Measurements from ENCODE around the gene CREM.
"Not testable (repeated sequence)": the region's sequence is repeated elsewhere in the genome, so short reads cannot be mapped to it uniquely, and the experiment has no call there.

CREM gene

DNA sequence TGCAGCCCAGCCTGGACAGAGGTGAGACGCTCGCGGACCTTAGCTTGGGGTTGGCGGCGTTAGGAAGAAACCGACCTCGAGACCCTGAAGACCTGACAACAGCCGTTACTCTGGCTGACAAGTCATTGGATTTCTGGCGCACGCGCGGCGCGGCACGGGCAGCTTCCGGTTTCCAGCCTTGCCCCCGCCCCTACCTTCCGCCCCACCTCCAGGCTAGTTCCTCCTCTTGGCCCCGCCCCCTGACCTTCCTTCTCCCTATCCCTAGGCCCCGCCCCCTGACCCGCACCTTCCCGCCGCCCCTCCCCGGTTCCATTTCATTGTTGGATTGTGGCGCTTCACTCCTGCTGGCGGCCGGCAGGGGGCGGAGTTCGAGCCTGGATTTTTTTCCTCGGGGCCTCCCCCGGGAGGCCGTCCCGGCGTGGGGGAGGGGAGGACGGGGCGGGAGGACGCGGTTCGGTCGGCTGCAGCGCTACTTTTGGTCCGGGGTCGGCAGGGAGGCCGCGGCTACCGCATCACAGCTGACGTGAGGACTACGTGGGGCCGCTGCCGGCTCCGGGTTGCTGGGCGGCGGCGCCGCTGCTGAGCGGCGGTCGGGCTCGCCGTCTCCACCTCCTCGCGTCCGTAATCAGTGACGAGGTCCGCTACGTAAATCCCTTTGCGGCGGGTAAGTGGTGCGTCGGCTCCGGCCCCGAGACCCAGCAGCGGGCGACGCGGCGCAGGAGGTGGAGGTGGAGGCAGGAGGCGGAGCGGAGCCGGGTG, at the start of gene CREM:
Gene CREM, plus strand, starts transcription at position 317 of the 759 bp plus-strand sequence. CDS start 10,990 bp downstream, outside the sequence.
- DNase-seq (ENCODE audit: low read depth in 2 of 2) = peak; percentile 100

DNA sequence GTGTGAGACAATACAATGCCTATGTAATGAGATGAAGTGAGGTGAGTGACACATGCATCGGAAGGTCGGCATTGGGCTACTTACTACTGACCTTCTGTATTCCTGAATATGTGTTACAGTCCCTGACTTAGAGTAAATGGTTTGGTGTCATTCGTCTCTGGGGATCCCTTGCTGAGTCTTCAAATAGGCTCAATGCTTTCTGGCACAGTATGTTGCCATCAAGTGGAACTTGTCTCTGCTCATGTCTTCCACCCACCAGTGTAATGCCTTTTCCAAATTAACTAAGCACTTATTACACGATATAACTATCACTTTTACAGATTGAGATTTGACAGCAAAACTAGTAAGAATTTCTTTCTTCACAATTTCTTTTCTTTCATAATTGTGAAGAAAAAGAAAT, 47.4 kb upstream of the CREM start:
- DNase-seq (ENCODE audit: low read depth in 2 of 2) = no peak

DNA sequence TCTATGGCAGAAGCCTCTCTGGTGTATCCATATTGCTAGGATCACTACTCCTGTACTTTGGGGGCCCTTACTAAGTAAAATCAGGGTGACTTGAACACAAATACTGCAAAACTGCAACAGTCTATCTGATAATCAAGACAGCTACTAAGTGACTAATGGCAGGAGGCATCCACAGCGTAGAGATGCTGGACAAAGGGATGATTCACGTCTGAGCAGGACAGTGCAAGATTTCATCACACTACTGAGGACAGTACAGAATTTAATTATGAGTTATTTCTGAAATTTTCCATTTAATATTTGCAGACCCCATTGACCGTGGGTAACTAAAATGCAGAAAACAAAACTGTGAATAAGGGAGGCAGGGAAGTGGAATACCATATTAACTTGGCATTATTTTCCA, 46.9 kb upstream of the CREM start:
- DNase-seq (ENCODE audit: low read depth in 2 of 2) = no peak

DNA sequence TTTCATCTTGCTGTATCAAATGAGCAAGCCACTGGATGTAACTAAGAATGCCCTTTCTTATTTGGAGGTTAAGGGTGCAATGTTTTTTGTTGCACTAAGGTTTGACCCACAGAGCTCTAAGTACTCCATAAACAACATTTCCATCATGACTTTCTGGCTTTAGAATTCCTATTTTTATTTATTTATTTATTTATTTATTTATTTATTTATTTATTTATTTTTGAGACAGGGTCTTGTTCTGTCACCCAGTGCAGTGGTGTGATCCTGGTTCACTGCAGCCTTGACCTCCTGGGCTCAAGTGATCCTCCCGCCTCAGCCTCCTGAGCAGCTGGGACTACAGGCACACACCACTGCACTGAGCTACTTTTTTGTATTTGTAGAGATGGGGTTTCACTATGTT, 46.4 kb upstream of the CREM start:
- not testable (repeated sequence) for DNase-seq (ENCODE audit: low read depth in 2 of 2)

DNA sequence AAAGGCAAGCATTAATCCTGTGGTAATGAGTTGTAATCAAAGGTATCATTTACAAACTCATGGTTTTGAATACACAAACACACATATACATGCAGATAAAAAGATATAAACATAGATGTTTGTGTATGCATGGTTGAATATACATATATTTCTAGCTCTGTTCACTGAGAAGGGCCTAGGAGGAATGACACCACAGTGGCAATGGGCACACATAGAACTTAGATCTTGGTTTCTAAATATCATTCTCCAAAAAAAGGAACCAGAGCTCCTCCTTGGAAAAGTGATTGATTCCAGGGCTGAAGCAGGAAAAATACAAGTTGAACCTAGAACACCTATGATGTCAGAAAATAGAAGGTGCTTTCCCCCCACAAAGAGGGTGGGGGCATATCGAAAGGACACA, 43.4 kb upstream of the CREM start:
- no peak for DNase-seq (ENCODE audit: low read depth in 2 of 2)

DNA sequence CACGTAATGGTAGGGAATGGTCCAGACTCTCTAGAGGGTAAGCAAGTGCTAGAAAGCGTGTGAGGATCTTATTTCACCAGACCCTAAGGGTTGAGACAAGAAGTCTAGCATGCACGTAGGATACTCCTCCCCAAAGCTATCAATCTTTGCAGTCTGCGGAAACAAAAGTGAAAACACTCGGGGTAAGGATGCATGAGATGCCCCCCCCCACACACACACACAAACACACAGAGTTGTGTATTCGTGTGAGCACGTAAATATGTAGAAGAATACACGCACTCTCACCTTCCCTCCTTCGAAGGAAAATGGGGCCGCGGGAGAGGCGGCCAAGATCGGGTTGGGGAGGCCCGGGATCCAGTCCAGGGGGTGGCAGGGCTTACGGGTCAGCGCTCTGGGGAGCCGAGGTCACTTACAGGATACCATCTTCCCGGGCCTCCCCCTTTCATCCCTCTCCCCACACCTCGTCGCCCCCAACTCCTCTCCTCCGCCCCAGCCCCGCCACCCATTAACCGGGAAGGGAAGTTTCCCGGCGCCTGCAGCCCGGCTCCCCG, 37.0 kb upstream of the CREM start:
- DNase-seq (ENCODE audit: low read depth in 2 of 2) = peak in 1 of 2 donors; percentile 0

DNA sequence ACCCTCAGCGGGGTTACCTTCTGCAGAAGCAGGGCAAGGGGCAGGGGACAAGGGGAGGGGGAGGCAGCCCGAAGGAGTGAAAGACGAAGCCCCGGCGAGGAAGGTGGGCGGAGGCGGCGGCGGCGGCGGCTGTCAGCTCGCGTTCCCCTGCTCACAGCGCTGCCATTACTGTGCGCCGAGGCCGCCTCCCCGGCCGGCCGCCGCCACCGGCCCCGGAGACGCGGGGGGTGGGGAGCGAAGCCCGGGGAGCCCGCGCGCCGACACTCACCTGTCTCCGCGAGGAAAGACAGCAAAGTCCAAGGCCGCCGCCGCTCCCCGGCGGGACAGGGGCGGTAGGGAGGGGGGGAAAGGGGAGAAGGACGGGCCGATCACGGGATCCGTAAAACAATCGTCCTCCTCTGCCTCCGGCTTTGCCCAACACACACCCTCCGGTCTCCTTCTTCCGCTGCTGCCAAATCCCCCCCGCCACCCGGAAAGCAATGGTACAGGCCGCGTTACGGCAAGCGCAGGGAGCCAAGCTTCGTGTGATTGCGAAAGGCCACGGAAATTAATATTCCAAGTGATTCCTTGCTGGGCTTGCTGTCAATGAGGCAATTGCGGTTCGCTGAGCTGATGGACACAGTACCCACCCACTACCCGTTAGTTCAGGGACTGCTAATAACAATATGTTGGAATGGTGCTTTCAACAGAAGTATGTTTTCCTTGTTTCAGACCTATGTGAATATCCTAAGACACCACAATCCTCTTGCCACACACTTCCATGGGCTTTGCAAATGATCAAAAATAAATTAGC, 36.3 kb upstream of the CREM start, which contains the start of gene CUL2:
Gene CUL2, minus strand, starts transcription at position 180 of the 793 bp plus-strand sequence. CDS start 19,024 bp downstream, outside the sequence.
- DNase-seq (ENCODE audit: low read depth in 2 of 2) = peak; percentile 86 to 89

DNA sequence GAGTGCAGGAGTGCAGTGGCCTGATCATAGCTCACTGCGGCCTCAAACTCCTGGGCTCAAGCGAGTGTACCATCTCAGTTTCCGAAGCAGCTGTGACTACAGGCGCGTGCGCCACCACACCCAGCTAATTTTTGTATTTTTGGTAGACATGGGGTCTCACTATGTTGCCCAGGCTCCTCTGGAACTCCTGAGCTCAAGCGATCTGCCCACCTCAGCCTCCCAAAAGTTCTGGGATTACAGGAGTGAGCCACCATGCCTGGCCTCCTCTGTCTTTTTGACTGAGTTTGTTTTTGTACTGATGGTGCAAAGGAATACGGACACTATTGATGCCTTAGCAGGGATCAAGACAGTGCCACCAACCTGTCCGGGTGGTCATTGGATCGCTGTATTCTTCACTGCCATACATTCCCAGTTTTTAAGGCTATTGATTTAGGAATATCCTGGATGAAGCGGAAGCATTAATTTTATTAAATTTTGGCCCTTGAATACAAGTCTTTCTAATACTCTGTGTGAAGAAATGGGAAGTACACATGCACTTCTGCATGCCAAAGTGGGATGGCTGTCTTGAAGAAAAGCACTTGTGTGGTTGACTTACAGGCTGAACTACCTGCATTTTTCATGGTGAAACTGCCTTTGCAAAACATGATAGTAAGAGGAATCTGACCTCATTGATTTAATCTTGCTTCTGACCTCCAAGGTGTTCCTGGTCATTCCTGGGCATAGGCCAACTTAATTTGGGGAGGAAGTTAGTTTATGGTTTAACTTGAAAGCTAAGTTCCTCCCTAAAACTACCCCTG, 34.5 kb upstream of the CREM start:
- DNase-seq (ENCODE audit: low read depth in 2 of 2) = no peak

DNA sequence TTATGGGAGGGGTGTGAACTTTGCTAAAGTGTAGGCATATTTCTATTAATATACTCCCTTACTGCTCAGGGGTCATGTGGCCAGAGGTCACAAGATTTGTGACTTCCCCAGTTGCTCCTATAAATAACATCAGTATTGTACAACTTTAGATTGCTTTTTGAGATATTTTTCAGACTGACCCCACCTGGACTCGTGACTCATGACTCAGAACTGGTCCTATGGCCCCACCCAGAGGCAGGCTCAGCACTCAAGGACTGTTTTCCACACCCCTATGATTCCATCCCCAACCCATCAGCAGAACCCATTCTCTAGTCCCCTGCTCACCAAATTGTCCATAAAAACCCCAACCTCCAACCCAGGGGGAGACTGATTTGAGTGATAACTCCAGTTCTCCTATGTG, 33.8 kb upstream of the CREM start:
- DNase-seq (ENCODE audit: low read depth in 2 of 2) = no peak

DNA sequence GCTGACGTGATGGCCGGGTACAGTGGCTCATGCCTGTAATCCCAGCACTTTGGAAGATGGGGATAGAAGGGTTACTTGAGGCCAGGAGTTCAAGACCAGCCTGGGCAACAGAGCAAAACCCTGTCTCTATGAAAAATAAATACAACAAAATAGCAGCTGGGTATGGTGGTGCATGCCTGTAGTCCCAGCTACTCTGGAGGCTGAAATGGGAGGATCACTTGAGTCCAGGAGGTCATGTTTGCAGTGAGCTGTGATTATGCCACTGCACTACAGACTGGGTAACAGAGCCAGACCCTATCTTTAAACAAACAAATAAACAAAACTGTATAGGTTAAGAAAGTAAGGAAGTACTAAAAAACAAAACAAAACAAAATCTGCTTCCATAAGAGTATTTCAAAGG, 30.3 kb upstream of the CREM start:
- DNase-seq (ENCODE audit: low read depth in 2 of 2) = no peak

DNA sequence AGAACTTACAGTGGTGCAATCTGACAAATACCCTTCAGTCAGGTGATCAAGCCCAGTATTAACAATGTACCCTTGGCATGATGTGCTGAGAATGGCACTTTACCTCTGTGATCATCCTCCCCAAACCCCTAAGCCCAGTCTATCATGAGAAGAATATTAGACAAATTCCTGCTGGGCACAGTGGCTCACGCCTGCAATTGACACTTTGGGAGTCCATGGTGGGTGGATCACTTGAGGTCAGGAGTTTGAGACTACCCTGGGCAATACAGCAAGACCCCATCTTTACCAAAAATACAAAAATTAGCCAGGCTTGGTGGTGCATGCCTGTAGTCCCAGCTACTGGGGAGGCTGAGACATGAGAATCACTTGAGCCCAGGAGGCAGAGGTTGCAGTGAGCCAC, 29.1 kb upstream of the CREM start:
- no peak for DNase-seq (ENCODE audit: low read depth in 2 of 2)

DNA sequence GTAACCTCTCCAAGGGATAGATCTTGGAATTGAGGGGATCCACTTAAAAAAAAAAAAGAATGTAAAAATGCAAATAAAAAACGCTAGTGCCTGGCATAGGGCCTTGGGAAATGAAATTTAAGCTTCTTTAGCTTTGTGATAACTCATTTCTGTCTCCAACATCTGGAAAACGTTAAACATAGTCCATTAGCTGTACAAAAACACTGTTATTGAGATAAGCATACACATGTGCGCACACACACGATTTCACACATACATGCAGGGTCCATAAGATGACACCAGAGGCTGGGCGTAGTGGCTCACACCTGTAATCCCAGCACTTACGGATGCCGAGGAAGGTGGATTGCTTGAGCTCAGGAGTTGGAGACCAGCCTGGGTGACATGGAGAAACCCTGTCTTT, 22.8 kb upstream of the CREM start:
- DNase-seq (ENCODE audit: low read depth in 2 of 2) = no peak

DNA sequence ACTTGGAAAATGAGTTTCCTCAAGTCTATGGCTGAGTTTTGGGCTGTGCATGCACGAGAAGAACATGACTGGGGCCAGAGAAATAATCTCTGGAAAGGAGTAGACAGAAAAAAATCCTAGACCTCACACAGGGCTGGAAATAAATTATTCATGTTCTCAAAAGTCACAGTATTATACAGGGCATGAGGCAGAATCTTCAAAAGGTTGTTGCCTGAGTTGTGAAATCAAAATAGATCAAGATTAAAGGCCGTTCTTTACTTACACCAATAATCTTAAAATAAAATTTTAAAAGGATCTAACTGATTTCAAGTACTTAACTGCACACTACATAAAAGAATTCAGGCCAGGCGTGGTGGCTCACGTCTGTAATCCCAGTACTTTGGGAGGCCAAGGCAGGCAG, 14.1 kb upstream of the CREM start:
- DNase-seq (ENCODE audit: low read depth in 2 of 2) = no peak

DNA sequence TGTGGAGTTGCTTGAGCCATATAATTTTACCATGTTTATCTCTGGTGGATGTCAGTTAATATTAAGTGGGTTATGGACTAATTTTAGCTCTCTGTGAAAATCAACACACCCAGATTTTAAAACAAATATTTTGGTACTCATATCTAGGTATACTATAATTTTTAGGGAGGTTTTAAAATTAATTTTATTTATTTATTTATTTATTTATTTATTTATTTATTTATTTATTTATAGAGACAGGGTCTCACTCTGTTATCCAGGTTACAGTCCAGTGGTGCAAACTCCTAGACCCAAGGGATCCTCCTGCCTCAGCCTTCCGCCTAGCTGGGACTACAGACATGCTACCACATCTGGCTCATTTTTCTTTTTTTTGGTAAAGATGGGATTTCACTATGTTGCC, 7.3 kb upstream of the CREM start:
- DNase-seq (ENCODE audit: low read depth in 2 of 2) = no peak

DNA sequence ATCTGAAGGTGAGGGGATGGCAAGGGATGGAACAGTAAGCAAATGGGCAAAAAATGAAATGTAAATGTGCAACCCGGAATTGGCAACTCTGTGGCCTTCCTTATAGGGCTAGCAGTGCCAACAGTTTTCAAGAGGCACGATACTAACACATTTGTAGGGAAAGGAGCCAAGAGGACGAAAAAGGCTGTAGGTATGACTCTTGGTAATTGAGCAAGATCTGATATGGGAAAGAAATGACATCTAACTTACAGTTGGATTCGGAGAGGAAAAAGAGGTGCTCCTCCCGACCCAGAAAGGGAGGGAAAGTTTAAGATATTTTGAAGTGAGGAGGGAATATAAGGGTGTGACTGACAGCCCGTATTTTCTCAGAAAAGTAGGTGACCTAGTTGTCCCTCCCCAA, 2.1 kb upstream of the CREM start:
- DNase-seq (ENCODE audit: low read depth in 2 of 2) = no peak

DNA sequence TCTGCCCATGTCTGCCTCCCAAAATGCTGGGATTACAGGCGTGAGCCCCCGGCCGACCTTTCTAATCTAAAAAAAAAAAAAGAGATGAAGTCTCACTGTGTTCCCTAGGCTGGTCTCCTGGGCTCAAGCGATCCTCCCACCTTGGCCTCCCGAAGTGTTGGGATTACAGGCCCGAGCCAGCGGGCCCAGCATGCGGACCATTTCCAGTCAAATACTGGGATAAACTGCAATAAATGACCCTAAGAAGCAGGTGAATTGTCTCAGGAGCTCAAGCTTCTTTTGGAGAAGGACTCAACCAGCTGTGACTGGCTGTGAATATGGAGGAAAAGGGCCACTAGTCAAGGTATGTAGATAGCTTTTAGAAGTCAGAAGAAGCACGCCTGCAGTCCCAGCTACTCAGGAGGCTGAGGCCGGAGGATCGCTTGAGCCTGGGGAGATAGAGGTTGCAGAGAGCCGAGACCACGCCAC, 550 bp upstream of the CREM start:
- no peak for DNase-seq (ENCODE audit: low read depth in 2 of 2)

DNA sequence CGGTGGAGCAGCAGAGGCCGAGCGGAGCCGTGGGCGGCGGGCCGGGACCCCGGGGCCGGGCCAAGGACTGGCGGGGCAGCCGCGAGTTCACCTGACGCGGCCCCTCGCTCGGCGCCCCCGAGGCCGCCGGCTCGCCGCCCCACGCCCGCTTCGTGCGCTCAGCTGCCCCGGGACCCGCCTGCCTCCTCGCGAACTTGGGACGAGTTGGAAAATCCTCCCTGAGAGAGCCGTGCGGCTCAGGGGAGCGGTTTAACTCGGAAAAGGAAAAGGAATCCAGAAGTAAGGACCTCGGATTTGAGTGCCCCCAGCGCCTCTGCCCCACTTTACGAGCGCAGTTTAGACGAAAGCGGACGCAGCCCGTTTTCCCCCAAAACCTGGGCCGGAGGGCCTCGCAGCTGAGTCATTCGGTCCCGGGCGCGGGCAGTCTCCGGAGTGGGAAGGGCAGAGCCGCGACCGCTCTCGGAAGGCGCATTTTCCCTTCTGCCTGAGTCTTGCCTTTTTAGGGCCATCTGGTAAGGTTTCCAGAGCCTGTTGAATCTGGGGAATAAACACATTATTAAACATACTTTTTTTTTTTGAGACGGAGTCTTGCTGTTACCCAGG, 744 bp downstream of the CREM start:
- DNase-seq (ENCODE audit: low read depth in 2 of 2) = peak; percentile 49 to 58

DNA sequence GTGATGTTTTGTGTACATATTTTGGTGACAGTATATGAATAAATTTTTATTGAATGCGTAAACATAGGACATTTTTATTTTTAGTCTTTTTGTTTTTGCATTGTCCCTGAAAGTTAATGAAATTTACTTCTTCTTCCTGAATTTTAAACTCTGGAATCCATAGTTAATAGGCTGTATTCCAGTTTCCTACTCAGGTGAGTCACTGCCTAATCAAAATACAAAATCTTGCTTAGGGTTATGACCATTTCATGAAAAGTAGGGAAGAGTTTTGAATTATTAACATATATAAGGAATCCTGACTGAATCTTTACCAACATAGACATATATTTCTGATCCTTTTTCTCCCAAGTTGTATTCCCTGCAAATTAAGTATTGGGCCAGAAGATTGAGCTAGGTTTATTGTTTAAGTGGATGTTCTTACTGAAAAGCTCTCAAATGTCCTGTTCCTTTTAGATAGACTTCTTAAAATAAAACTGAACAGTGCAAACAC, 2.6 kb downstream of the CREM start:
- no peak for DNase-seq (ENCODE audit: low read depth in 2 of 2)

DNA sequence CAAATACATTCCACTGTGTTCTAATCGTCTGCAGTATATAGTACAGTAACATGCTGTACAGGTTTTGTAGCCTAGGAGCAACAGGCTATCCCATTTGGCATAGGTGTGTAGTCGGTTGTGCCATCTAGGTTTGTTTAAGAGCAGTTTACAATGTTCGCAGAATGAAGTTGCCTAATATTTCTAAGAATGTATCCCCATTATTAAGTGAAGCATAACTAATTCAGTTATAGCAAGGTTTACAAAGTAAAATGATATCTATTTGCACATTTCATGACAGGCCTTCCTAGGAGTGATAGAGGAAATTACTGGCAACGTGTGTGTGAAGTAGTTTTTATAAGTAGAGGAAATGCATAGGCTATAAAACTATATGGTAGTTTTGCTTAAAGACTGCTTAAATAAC, 4.0 kb downstream of the CREM start:
- DNase-seq (ENCODE audit: low read depth in 2 of 2) = no peak

DNA sequence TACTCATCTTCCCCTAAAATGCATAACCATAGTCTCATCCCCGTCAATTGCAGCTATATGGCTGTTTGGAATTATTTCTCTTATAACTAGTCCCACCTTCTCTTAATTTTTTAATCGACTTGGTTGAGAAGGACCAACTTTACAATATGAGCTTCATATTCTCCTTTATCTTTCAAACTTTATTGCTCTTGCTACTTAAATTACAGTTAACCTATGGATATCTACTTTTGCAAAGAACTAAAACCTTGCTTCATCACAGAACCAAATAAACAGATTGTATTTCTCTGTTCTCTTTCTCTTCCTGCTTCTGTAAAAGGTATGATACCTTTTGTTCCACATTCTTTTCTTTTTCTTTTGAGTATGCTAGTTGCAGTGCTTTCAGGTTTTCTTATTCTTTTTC, 6.1 kb downstream of the CREM start:
- DNase-seq (ENCODE audit: low read depth in 2 of 2) = no peak

DNA sequence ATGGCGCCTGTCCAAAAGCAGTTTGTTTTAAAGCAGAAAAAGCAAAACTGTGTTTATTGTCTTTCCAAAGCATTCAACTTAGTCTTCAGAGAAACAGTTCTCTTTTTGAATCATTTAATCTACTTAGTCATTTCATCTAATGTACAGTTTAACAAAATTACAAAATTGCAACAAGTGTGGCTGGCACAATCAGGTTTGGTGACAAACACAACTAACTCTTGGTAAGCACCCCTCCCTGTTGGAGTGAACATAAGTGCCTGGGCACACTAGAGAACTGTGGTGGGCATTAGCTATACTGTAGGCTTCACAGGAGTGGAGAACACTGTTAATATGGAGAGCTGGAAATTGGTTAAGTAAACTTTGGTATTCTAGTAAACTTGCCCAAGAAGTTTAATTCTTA, 6.9 kb downstream of the CREM start:
- no peak for DNase-seq (ENCODE audit: low read depth in 2 of 2)
